ENCODE results near the gene SPDYE18.
"Not testable (repeated sequence)": the region's sequence is repeated elsewhere in the genome, so short reads cannot be mapped to it uniquely, and the experiment has no call there.

SPDYE18 gene

GRCh38 chr7:77010074-77010680, 52.2 kb downstream of the SPDYE18 start:
- DNase-seq (ENCODE audit: low read depth in 1 of 2, low spot score in 1 of 2); in situ Hi-C loops (cut with HindIII; ENCODE audit: low pct_unique_long_range_greater_than_20kb, low sequenced_read_pairs): not testable (repeated sequence)

GRCh38 chr7:77008000-77008399, 54.4 kb downstream of the SPDYE18 start:
- DNase-seq (ENCODE audit: low read depth in 1 of 2, low spot score in 1 of 2); in situ Hi-C loops (cut with HindIII; ENCODE audit: low pct_unique_long_range_greater_than_20kb, low sequenced_read_pairs): not testable (repeated sequence)

- DNase-seq (ENCODE audit: low read depth in 1 of 2, low spot score in 1 of 2); in situ Hi-C loops (cut with HindIII; ENCODE audit: low pct_unique_long_range_greater_than_20kb, low sequenced_read_pairs): not testable (repeated sequence)
These were observed 55.9 kb downstream of the SPDYE18 start for GRCh38 chr7:77006127-77007110.

- DNase-seq (ENCODE audit: low read depth in 1 of 2, low spot score in 1 of 2); in situ Hi-C loops (cut with HindIII; ENCODE audit: low pct_unique_long_range_greater_than_20kb, low sequenced_read_pairs): not testable (repeated sequence)
These were observed 56.8 kb downstream of the SPDYE18 start for GRCh38 chr7:77005461-77006057.

- DNase-seq (ENCODE audit: low read depth in 1 of 2, low spot score in 1 of 2); in situ Hi-C loops (cut with HindIII; ENCODE audit: low pct_unique_long_range_greater_than_20kb, low sequenced_read_pairs): not testable (repeated sequence)
These were observed 58.2 kb downstream of the SPDYE18 start for GRCh38 chr7:77004151-77004550.

- in situ Hi-C loops (cut with HindIII; ENCODE audit: low pct_unique_long_range_greater_than_20kb, low sequenced_read_pairs): not testable (repeated sequence)
These were observed 59.1 kb downstream of the SPDYE18 start for GRCh38 chr7:77003241-77003640.

DNA sequence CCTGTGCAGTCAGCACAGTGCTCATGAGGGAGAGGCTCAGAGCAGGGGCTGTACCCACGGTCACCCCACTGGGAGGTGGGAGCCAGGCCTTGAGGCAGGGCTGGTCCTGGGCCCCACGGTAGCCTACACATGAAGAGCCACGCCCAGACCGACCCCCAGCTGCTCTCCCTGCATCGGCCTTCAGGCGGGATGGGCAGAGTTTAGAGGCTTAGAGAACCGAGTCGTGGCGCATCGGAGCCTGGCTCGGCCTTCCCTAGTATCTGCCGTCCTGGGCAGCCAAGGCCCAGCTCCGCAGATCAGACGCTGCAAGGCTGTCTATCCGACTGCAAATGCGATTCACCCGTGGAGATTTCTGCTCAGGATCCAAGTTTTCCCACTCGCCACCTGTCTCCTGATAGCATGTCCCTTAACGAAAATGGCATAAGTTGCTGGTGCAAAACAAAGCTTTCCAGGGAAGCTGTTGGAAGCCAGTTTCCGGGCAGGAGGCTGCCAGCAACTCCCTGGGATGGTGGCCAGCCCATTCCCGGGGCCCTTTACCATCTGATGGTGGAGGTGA, 59.6 kb downstream of the SPDYE18 start:
- DNase-seq (ENCODE audit: low read depth in 1 of 2, low spot score in 1 of 2); in situ Hi-C loops (cut with HindIII; ENCODE audit: low pct_unique_long_range_greater_than_20kb, low sequenced_read_pairs): not testable (repeated sequence)

More at GRCh38 chr7:77003241-77003640, 59.1 kb downstream of the SPDYE18 start:
- not testable (repeated sequence) for DNase-seq (ENCODE audit: low read depth in 1 of 2, low spot score in 1 of 2)

DNA sequence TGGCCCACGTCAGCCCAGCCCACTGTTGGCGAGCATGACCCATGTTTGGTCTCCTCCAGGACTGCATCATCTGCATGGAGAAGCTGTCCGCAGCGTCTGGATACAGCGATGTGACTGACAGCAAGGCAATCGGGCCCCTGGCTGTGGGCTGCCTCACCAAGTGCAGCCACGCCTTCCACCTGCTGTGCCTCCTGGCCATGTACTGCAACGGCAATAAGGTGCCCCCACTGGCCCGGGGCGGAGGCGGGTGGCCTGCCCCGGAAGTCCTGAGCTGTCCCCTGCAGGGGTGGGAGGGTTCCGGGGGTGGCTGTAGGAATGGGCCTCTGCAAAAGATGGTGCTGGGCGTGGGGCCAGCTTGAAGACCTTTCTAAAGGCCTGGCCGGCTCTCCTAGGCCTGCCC, 60.3 kb downstream of the SPDYE18 start:
- in situ Hi-C loops (cut with HindIII; ENCODE audit: low pct_unique_long_range_greater_than_20kb, low sequenced_read_pairs); DNase-seq (ENCODE audit: low read depth in 1 of 2, low spot score in 1 of 2): not testable (repeated sequence)

All from T47D (cell line).